Endodermal cell (in vitro differentiated cells): ENCODE data around the gene CNGB1. TPM values are rescaled to one million over a fixed set of nuclear protein-coding genes. Genes with fewer than 3 reads are reported as not detected.

ENCODE experiments used
- DNase-seq: peaks from one replicate; pipeline ENCODE4 v3.0.0-alpha.2; 2017
- H3K27ac ChIP-seq: 2 replicates; pipeline ENCODE4 v1.5.1; 2013; ENCODE audit warnings: mild to moderate bottlenecking, low read depth, low read length, moderate library complexity
- H3K27me3 ChIP-seq: 2 replicates; pipeline ENCODE4 v1.6.1; 2013; ENCODE audit warnings: mild to moderate bottlenecking, low read length, moderate library complexity; ENCODE audit not compliant: insufficient read depth, control insufficient read depth, poor library complexity, severe bottlenecking
- H3K36me3 ChIP-seq: 2 replicates; pipeline ENCODE4 v1.7.0; 2013; ENCODE audit warnings: mild to moderate bottlenecking, low read length, moderate library complexity; ENCODE audit not compliant: control insufficient read depth, insufficient read depth
- H3K4me1 ChIP-seq: one replicate; pipeline ENCODE4 v1.7.0; 2013; ENCODE audit warnings: low read length; ENCODE audit not compliant: control insufficient read depth, insufficient read depth
- H3K4me3 ChIP-seq: 2 replicates; pipeline ENCODE4 v1.5.1; 2013; ENCODE audit warnings: mild to moderate bottlenecking, low read length, moderate library complexity
- H3K9ac ChIP-seq: 2 replicates; pipeline ENCODE4 v1.6.1; 2013; ENCODE audit warnings: mild to moderate bottlenecking, low read length, moderate library complexity; ENCODE audit not compliant: poor library complexity, severe bottlenecking; ENCODE audit errors: extremely low read depth
- H3K9me3 ChIP-seq: 2 replicates; pipeline ENCODE4 v1.6.1; 2013; ENCODE audit warnings: mild to moderate bottlenecking, low read length, moderate library complexity; ENCODE audit not compliant: control insufficient read depth
- H3K27ac Mint-ChIP-seq: 2 replicates; pipeline ENCODE4 v1.8.0; 2020; ENCODE audit warnings: mixed read lengths
- H3K27me3 Mint-ChIP-seq: 2 replicates; pipeline ENCODE4 v1.8.0; 2021; ENCODE audit warnings: mild to moderate bottlenecking, mixed read lengths; ENCODE audit not compliant: insufficient read depth
- H3K36me3 Mint-ChIP-seq: 2 replicates; pipeline ENCODE4 v1.8.0; 2020; ENCODE audit warnings: low read depth, mixed read lengths
- H3K4me1 Mint-ChIP-seq: 2 replicates; pipeline ENCODE4 v1.8.0; 2020; ENCODE audit warnings: mixed read lengths
- H3K4me3 Mint-ChIP-seq: 2 replicates; pipeline ENCODE4 v1.8.0; 2020; ENCODE audit warnings: mild to moderate bottlenecking, moderate library complexity, mixed read lengths
- H3K9me3 Mint-ChIP-seq: 2 replicates; pipeline ENCODE4 v1.8.0; 2020; ENCODE audit warnings: mild to moderate bottlenecking, mixed read lengths
- CTCF ChIP-seq: fragments of 200-600 bp; sonication (generic); conservative IDR thresholded peaks from 2 replicates; pipeline ENCODE4 v1.5.0; 2021; ENCODE audit warnings: antibody characterized with exemption, mild to moderate bottlenecking
- WGBS, 2 experiments: methylation state at CpG; one replicate each; pipeline versions ENCODE4 v1.1.5 to v1.1.7; 2013; ENCODE audit warnings: missing lambda C conversion rate in 2 of 2, mixed read lengths in 1 of 2; ENCODE audit not compliant: insufficient coverage in 1 of 2, insufficient read length in 1 of 2; 5-methylcytosine and 5-hydroxymethylcytosine counted together
- total RNA-seq, 2 donors: library from RNA; stranded (reverse); fragmentation: NEBNext Ultra II Directional in 1 of 2; extraction: Animal tissue kit (Norgen Biotek cat#: 25700) in 1 of 2; gene quantifications; 2 replicates in 1 of 2; 3 replicates in 1 of 2; pipeline ENCODE4 v1.2.1, GENCODE V29; 2021

The CNGB1 gene
- total RNA-seq, 2 donors from 2014 or later: 0.29 to 0.60 TPM

- H3K27me3 Mint-ChIP-seq: peaks cover 39% of the 10 kb centered on the region
- TF ChIP-seq CTCF: no peak
- H3K27ac Mint-ChIP-seq: no peak overlapping the region
- DNase-seq: peak; percentile 45
- no peaks in the 10 kb centered on the region for H3K9me3 Mint-ChIP-seq
- Histone ChIP-seq H3K36me3 (peaks cover 4% of the 10 kb centered on the region), H3K9me3 (no peaks in the 10 kb centered on the region), H3K4me1 (peaks cover 4% of the 10 kb centered on the region), H3K9ac (no peak overlapping the region), H3K4me3 (no peak overlapping the region), H3K27me3 (peaks cover 30% of the 10 kb centered on the region), H3K27ac (no peak overlapping the region)
- WGBS, 2 experiments: 88 to 100% methylated on average over 1 of the region's 1 CpG
- H3K4me1 Mint-ChIP-seq: peaks cover 7% of the 10 kb centered on the region
- no peak overlapping the region for H3K4me3 Mint-ChIP-seq
- no peaks in the 10 kb centered on the region for H3K36me3 Mint-ChIP-seq
These were observed 18.0 kb upstream of the CNGB1 start for GRCh38 chr16:57988929-57989328.

- no peak for TF ChIP-seq CTCF
- H3K9me3 Mint-ChIP-seq: no peaks in the 10 kb centered on the region
- 96 to 100% methylated on average over 3 to 8 of the region's 8 CpGs for WGBS, 2 experiments
These were observed 16.7 kb upstream of the CNGB1 start for GRCh38 chr16:57987441-57988177.

GRCh38 chr16:57986196-57986595 lies 15.3 kb upstream of the CNGB1 start:
- Histone ChIP-seq H3K4me1 (peaks cover 4% of the 10 kb centered on the region), H3K9ac (no peak overlapping the region), H3K4me3 (peak overlapping the region; percentile 81), H3K27ac (no peak overlapping the region), H3K27me3 (peaks cover 33% of the 10 kb centered on the region), H3K9me3 (no peaks in the 10 kb centered on the region), H3K36me3 (no peaks in the 10 kb centered on the region)
- DNase-seq: peak; percentile 31
- Mint-ChIP-seq H3K4me1 (peaks cover 14% of the 10 kb centered on the region), H3K27me3 (peaks cover 44% of the 10 kb centered on the region), H3K4me3 (peak overlapping the region; percentile 69), H3K27ac (no peak overlapping the region), H3K36me3 (no peaks in the 10 kb centered on the region), H3K9me3 (no peaks in the 10 kb centered on the region)
- 68 to 73% methylated on average over 6 to 8 of the region's 9 CpGs for WGBS, 2 experiments
- TF ChIP-seq CTCF: no peak

More at GRCh38 chr16:57987441-57988177, 16.7 kb upstream of the CNGB1 start:
- Mint-ChIP-seq H3K4me3 (no peak overlapping the region), H3K27me3 (peaks cover 44% of the 10 kb centered on the region), H3K27ac (no peak overlapping the region), H3K36me3 (no peaks in the 10 kb centered on the region), H3K4me1 (peaks cover 7% of the 10 kb centered on the region)
- no peak for DNase-seq
- H3K27ac ChIP-seq: no peak overlapping the region
- no peaks in the 10 kb centered on the region for H3K9me3 ChIP-seq
- no peak overlapping the region for H3K9ac ChIP-seq
- no peak overlapping the region for H3K4me3 ChIP-seq
- no peaks in the 10 kb centered on the region for H3K36me3 ChIP-seq
- H3K27me3 ChIP-seq: peaks cover 33% of the 10 kb centered on the region
- peaks cover 4% of the 10 kb centered on the region for H3K4me1 ChIP-seq
